GM12878 (cell line): Measurements from ENCODE around the gene MID1. TPM values are rescaled to one million over a fixed set of nuclear protein-coding genes. Genes with fewer than 3 reads are reported as not detected.

Experiments used
- CEBPZ ChIP-seq: fragments of 150-350 bp; IDR thresholded peaks from 2 replicates; pipeline ENCODE4 v1.6.1; 2016; ENCODE audit warnings: low read depth, low read length
- E2F4 ChIP-seq: IDR thresholded peaks from 2 replicates; pipeline ENCODE4 v1.6.1; 2012; ENCODE audit warnings: low read depth, low read length, improper control_type of control experiment
- EGR1 ChIP-seq, 2 experiments: IDR thresholded peaks; 1 replicate in 1 of 2; 2 replicates in 1 of 2; pipeline ENCODE4 v1.6.1; 2011 to 2012; ENCODE audit warnings: low read depth in 2 of 2, low read length in 2 of 2, borderline replicate concordance in 1 of 2, mild to moderate bottlenecking in 1 of 2, moderate library complexity in 1 of 2
- IKZF1 ChIP-seq: fragments of 450-650 bp; conservative IDR thresholded peaks from 2 replicates; pipeline ENCODE4 v1.6.1; 2017; ENCODE audit warnings: antibody characterized with exemption, mild to moderate bottlenecking
- ZNF687 ChIP-seq: fragments of 450-650 bp; IDR thresholded peaks from 2 replicates; pipeline ENCODE4 v1.6.1; 2017; ENCODE audit warnings: mild to moderate bottlenecking, moderate library complexity
- polyA plus RNA-seq, 11 experiments: library from polyadenylated mRNA; depleted of rRNA in 4 of 11; unstranded in 6 of 11; stranded (reverse) in 5 of 11; fragments of >200 nt; fragmentation: Nextera tagmentation in 4 of 11; fragmentation: Illumina TruSeq in 1 of 11; extraction: Ambion mirVana in 4 of 11; extraction: Trizol in 1 of 11; gene quantifications; 1 replicate in 1 of 11; 2 replicates in 10 of 11; pipeline versions ENCODE4 v1.2.1 to v1.2.3, GENCODE V29; 2011 to 2016; ENCODE audit warnings: inconsistent platforms in 2 of 11, missing spikeins in 2 of 11, low read depth in 1 of 11
- total RNA-seq, 4 experiments: library from RNA; depleted of rRNA in 3 of 4; stranded (reverse); fragments of >200 nt in 3 of 4; fragmentation: Illumina TruSeq in 1 of 4; extraction: Trizol in 1 of 4; gene quantifications; 2 replicates each; pipeline versions ENCODE4 v1.2.1 to v1.2.3, GENCODE V29; 2013 to 2021

Gene MID1
- total and polyA plus RNA-seq, 10 of the 15 experiments (the other 5 are each of a cell fraction or from before 2014, with no cell fraction given): 0.04 to 0.51 (median 0.14) TPM; not detected in 1

- TF ChIP-seq EGR1 (IDR thresholded peaks at IDR 0.05; ENCODE audit: borderline replicate concordance in 1 of 2, low read depth in 2 of 2, low read length in 2 of 2) (no peak), IKZF1 (no peak), CEBPZ (no peak), ZNF687 (no peak), E2F4 (no peak)
Measured at GRCh38 chrX:10483191-10483831, 137.1 kb downstream of the MID1 start (continued).
